Naive B cell (primary cell): ENCODE results near the gene NPPA. TPM values are rescaled to one million over a fixed set of nuclear protein-coding genes. Genes with fewer than 3 reads are reported as not detected.
"Not testable (repeated sequence)": the region's sequence is repeated elsewhere in the genome, so short reads cannot be mapped to it uniquely, and the experiment has no call there.

Source experiments
- ATAC-seq, 2 donors: fragments of 150-1000 bp; cut with Tn5 transposase; 2 replicates each; pipeline ENCODE4 v1.10.0; 2021; ENCODE audit warnings: low read depth in 2 of 2, mild to moderate bottlenecking in 2 of 2, moderate library complexity in 2 of 2
- DNase-seq: peaks from one replicate; pipeline ENCODE4 v3.0.0; 2022
- H3K27ac Mint-ChIP-seq, 6 donors: one replicate each; pipeline ENCODE4 v1.8.0; 2020 to 2022; ENCODE audit warnings: mild to moderate bottlenecking in 6 of 6, mixed read lengths in 6 of 6, moderate library complexity in 5 of 6, inconsistent platforms in 2 of 6
- H3K27me3 Mint-ChIP-seq, 3 donors: one replicate each; pipeline ENCODE4 v1.8.0; 2021 to 2022; ENCODE audit warnings: mixed read lengths in 3 of 3, mild to moderate bottlenecking in 1 of 3
- H3K36me3 Mint-ChIP-seq, 2 donors: one replicate each; pipeline ENCODE4 v1.8.0; 2020 to 2022; ENCODE audit warnings: mixed read lengths in 2 of 2, inconsistent platforms in 1 of 2, mild to moderate bottlenecking in 1 of 2
- H3K4me1 Mint-ChIP-seq, 3 donors: one replicate each; pipeline ENCODE4 v1.8.0; 2020 to 2022; ENCODE audit warnings: mixed read lengths in 3 of 3, inconsistent platforms in 1 of 3, mild to moderate bottlenecking in 1 of 3, moderate library complexity in 1 of 3
- H3K4me3 Mint-ChIP-seq, 8 donors: one replicate each; pipeline ENCODE4 v1.8.0; 2020 to 2022; ENCODE audit warnings: mild to moderate bottlenecking in 8 of 8, mixed read lengths in 8 of 8, moderate library complexity in 8 of 8, inconsistent platforms in 2 of 8
- H3K9me3 Mint-ChIP-seq, 7 donors: one replicate each; pipeline ENCODE4 v1.8.0; 2020 to 2022; ENCODE audit warnings: mixed read lengths in 7 of 7, mild to moderate bottlenecking in 5 of 7, inconsistent platforms in 2 of 7, moderate library complexity in 1 of 7
- polyA plus RNA-seq, 6 donors: library from polyadenylated mRNA; unstranded; fragments of 300-500 nt; fragmentation: Illumina TruSeq; gene quantifications; one replicate each; pipeline ENCODE4 v1.2.3, GENCODE V29; 2021; ENCODE audit warnings: low read depth in 6 of 6

The NPPA gene
- polyA plus RNA-seq, 6 donors from 2014 or later: not detected

DNA sequence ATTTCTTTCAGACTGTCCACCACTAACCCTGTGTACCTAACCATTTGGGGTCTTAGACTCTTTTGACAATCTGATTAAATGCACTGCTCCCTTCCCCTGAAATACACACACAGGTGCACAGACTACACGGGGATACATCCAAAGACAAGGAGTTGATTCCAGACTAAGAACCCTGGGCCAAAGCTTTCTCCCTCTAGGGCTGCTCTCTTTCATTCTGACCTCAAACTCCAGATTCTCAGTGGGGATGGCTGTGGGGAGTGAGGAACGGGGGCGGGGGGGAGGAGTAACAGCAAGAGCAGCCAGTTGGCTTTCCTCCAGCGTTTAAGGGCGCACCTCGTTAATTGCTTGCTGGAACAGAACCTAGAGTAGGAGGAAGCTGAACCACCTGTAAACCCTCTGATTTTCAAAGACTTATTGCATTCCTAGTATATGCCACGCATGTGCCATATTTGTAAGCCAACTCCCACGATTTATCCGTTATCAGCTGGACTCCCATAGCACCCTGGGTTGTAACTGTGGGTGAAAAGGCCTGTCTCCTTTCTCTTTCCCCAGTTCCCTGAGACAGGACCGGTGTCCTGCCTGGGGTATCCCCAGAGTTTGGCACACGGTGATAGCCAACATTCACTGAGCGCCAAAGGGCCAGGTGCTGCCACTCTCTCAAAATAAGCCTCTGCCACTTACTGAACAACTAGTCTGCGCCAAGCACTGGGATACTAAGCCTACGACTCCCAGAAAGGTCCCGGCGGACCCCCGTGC is 42.7 kb downstream of the NPPA start:
- H3K9me3 Mint-ChIP-seq: no peaks in the 10 kb centered on the region
- no peaks in the 10 kb centered on the region for H3K27me3 Mint-ChIP-seq
- DNase-seq (peak; percentile 38), ATAC-seq (no peak)
- peaks cover 0 to 4% of the 10 kb centered on the region in 2 donors for H3K36me3 Mint-ChIP-seq
- peak overlapping the region; percentile 92 to 100 (median 98) for H3K27ac Mint-ChIP-seq
- peaks cover 63 to 86% (median 80%) of the 10 kb centered on the region in 3 donors for H3K4me1 Mint-ChIP-seq
- H3K4me3 Mint-ChIP-seq: peak overlapping the region; percentile 89 to 100 (median 97)

DNA sequence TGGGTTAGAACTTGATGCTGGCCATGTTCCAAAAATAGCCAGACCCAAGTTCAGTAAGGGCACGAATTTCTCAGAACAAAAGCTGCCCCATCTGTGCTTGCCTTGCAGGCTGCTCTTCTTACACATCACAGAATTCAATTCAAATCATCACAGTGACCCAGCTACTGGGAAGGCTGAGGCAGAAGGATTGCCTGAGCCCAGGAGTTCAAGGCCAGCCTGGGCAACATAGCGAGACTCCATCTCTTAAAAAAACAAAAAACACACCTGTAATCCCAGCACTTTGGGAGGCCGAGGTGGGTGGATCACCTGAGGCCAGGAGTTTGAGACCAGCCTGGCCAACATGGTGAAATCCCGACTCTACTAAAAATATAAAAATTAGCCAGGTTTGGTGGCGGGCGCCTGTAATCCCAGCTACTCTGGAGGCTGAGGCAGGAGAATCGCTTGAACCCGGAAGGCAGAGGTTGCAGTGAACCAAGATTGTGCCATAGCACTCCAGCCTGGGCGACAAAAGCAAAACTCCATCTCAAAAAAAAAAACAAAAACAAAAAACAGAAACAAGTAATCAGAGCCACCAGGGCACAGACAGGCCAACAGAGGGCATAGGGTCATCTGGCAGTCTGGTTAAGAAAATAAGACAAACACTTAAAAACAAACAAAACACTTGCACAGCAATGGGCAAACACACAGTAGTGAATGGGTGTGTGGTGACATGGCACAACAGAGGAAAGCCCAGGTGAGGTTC is 43.5 kb downstream of the NPPA start:
- ATAC-seq, H3K36me3 Mint-ChIP-seq: not testable (repeated sequence)
- H3K4me1 Mint-ChIP-seq: peaks cover 60 to 79% (median 74%) of the 10 kb centered on the region in 3 donors

GRCh38 chr1:11802973-11803885 is 44.4 kb downstream of the NPPA start:
- Mint-ChIP-seq H3K9me3 (no peaks in the 10 kb centered on the region), H3K4me1 (peaks cover 57 to 70% (median 68%) of the 10 kb centered on the region in 3 donors), H3K36me3 (no peaks in the 10 kb centered on the region), H3K27me3 (no peaks in the 10 kb centered on the region), H3K27ac (peak overlapping the region; percentile 90 to 100 (median 96)), H3K4me3 (peak overlapping the region; percentile 89 to 100 (median 96))
- ATAC-seq (peak; percentile 22 to 33), DNase-seq (peak; percentile 74)

More for the DNA sequence above, 43.5 kb downstream of the NPPA start:
- not testable (repeated sequence) for DNase-seq, H3K9me3 Mint-ChIP-seq, H3K27me3 Mint-ChIP-seq
- Mint-ChIP-seq H3K27ac (peak overlapping the region; percentile 98 to 100 (median 98)), H3K4me3 (peak overlapping the region; percentile 89 to 100 (median 97))

DNA sequence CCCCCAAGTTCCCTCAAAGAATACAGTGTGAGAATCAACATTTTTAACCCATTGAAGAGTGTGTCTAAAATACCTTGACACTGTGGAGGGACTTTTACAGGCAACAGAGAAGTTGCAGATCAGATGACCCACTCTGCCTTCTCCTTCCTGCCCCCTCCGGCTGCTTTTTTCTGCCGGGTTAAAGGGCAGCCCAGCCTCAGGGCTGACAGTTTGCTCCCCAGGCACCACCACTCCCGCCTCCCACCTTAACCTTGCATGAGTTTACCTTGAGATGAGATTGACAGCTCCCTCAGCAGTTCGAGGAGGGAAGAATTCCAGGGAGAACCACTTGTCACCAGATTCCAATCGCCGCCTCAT is 45.0 kb downstream of the NPPA start:
- peaks cover 51 to 64% (median 62%) of the 10 kb centered on the region in 3 donors for H3K4me1 Mint-ChIP-seq
- H3K9me3 Mint-ChIP-seq: no peaks in the 10 kb centered on the region
- peak overlapping the region in 5 of 6 donors; percentile 90 to 100 (median 95) for H3K27ac Mint-ChIP-seq
- no peak for ATAC-seq
- no peaks in the 10 kb centered on the region for H3K36me3 Mint-ChIP-seq
- H3K27me3 Mint-ChIP-seq: no peaks in the 10 kb centered on the region
- no peak for DNase-seq
- peak overlapping the region; percentile 89 to 100 (median 96) for H3K4me3 Mint-ChIP-seq

GRCh38 chr1:11800756-11801433 is 46.7 kb downstream of the NPPA start:
- peaks cover 0 to 2% of the 10 kb centered on the region in 2 donors for H3K36me3 Mint-ChIP-seq
- DNase-seq (no peak), ATAC-seq (no peak)
- H3K4me1 Mint-ChIP-seq: peaks cover 42 to 55% (median 51%) of the 10 kb centered on the region in 3 donors
- peak overlapping the region in 3 of 6 donors; percentile 39 to 80 (median 54) for H3K27ac Mint-ChIP-seq
- no peaks in the 10 kb centered on the region for H3K9me3 Mint-ChIP-seq
- H3K4me3 Mint-ChIP-seq: peak overlapping the region in 6 of 8 donors; percentile 9 to 97 (median 54)
- H3K27me3 Mint-ChIP-seq: no peaks in the 10 kb centered on the region

DNA sequence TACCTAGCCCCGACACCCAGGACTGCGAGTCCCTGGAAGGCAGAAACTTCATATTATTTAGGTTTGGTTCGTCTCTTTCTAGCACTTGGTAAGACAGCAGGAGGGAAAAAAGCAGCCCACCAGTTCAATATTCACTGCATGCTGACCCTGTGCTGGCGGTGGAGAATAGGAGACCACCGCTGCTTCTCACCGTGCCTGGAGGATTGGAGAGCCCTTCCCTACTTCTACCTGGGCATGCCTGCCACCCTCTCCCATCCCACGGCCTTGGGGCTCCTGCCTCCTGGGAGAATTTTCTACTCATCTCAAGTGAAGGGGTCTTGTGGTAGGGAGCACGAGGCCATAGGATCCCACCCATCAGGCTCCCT is 47.2 kb downstream of the NPPA start:
- H3K27me3 Mint-ChIP-seq: no peaks in the 10 kb centered on the region
- H3K36me3 Mint-ChIP-seq: peaks cover 4 to 7% of the 10 kb centered on the region in 2 donors
- H3K4me3 Mint-ChIP-seq: peak overlapping the region in 3 of 8 donors; percentile 9 to 69 (median 33)
- peaks cover 41 to 55% (median 53%) of the 10 kb centered on the region in 3 donors for H3K4me1 Mint-ChIP-seq
- no peaks in the 10 kb centered on the region for H3K9me3 Mint-ChIP-seq
- DNase-seq (no peak), ATAC-seq (no peak)
- H3K27ac Mint-ChIP-seq: peak overlapping the region in 3 of 6 donors; percentile 44 to 71 (median 52)

- Mint-ChIP-seq H3K27me3 (no peaks in the 10 kb centered on the region), H3K4me3 (no peak overlapping the region), H3K27ac (peak overlapping the region in 1 of 6 donors; percentile 71), H3K9me3 (no peaks in the 10 kb centered on the region), H3K36me3 (peaks cover 5 to 11% of the 10 kb centered on the region in 2 donors), H3K4me1 (peaks cover 39 to 52% (median 52%) of the 10 kb centered on the region in 3 donors)
- no peak for ATAC-seq
- no peak for DNase-seq
Measured at GRCh38 chr1:11799896-11800295, 47.7 kb downstream of the NPPA start.

DNA sequence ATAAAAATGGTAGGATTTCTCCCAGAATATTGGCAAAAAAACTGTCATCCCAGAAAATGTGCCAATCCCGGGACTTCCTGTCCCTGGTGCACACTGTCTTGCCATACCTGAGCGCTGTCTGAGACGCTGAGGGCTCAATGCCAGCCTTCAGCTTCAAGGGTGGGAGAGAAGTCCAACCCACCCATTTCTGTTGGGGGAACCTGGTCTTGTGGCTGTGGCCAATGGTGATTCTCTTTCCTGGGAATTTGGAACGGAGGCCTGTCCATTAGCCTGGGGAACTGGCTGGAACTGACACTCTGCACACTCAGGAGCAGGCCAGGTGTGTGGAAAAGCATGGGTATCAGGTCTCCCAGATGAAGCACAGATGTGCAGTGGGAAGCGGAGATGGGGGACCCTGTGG is 48.5 kb downstream of the NPPA start:
- Mint-ChIP-seq H3K27ac (peak overlapping the region in 1 of 6 donors; percentile 50), H3K27me3 (no peaks in the 10 kb centered on the region), H3K4me1 (peaks cover 32 to 44% (median 44%) of the 10 kb centered on the region in 3 donors), H3K36me3 (peaks cover 5 to 11% of the 10 kb centered on the region in 2 donors), H3K4me3 (no peak overlapping the region), H3K9me3 (no peaks in the 10 kb centered on the region)
- no peak for DNase-seq
- no peak for ATAC-seq

DNA sequence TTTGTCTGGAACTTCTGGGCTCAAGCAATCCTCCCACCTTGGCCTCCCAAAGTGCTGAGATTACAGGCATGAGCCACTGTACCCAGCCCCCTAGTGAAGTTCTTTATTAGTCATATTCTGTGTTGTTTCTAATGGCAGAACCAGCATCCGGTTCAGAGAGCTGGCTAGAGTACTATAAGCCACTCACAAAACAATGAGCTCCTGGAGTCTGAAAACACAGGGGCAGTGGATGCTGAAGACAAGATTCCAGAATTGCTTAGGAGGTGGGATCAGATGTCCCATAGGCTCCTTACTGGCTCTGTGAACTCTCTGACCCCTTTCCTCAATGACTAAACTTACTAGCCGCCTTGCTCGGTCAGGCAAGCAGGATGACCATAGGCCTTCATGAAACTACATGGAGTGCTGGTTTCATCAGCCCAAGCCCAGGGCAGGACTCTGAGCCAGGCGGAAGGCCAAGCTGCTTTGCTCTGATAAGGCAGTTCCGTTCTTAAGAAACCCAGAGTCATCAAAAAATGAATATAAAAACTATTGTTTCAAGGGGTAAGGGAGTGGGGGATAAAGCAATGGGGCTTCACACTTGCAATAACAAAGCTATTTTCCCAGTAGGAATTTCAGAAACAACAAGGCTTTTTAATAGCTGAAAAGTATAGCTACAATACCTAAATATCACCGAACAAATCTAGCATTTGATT is 49.9 kb downstream of the NPPA start:
- no peak overlapping the region for H3K4me3 Mint-ChIP-seq
- ATAC-seq: no peak
- peaks cover 22 to 30% (median 30%) of the 10 kb centered on the region in 3 donors for H3K4me1 Mint-ChIP-seq
- DNase-seq: no peak
- H3K27ac Mint-ChIP-seq: peak overlapping the region in 2 of 6 donors; percentile 33 to 63
- H3K9me3 Mint-ChIP-seq: no peaks in the 10 kb centered on the region
- peaks cover 5 to 11% of the 10 kb centered on the region in 2 donors for H3K36me3 Mint-ChIP-seq
- no peaks in the 10 kb centered on the region for H3K27me3 Mint-ChIP-seq

- peak overlapping the region in 1 of 6 donors; percentile 18 for H3K27ac Mint-ChIP-seq
- DNase-seq: no peak
- H3K9me3 Mint-ChIP-seq: no peaks in the 10 kb centered on the region
- H3K27me3 Mint-ChIP-seq: no peaks in the 10 kb centered on the region
- H3K4me1 Mint-ChIP-seq: peaks cover 18 to 20% (median 19%) of the 10 kb centered on the region in 3 donors
- no peak overlapping the region for H3K4me3 Mint-ChIP-seq
- ATAC-seq: no peak
- peaks cover 5 to 20% of the 10 kb centered on the region in 2 donors for H3K36me3 Mint-ChIP-seq
Measured at GRCh38 chr1:11796036-11796828, 51.4 kb downstream of the NPPA start.
